Lower lobe of right lung (tissue), 2 donors: Measurements from ENCODE around the gene MTMR10. TPM values are rescaled to one million over a fixed set of nuclear protein-coding genes. Genes with fewer than 3 reads are reported as not detected.

ENCODE experiments used
- ATAC-seq, 2 donors: fragments of 200-7000 bp; cut with Tn5 transposase; one replicate each; pipeline ENCODE4 v1.9.1; 2020 to 2022; ENCODE audit warnings: mild to moderate bottlenecking in 2 of 2, moderate library complexity in 2 of 2
- DNase-seq: peaks from one replicate; pipeline ENCODE4 v3.0.0-alpha.2; 2020
- H3K27ac ChIP-seq: fragments of 200-600 bp; one replicate; pipeline ENCODE4 v1.8.0; 2022
- H3K27me3 ChIP-seq: fragments of 200-600 bp; one replicate; pipeline ENCODE4 v1.8.0; 2022; ENCODE audit warnings: low read depth
- H3K36me3 ChIP-seq: fragments of 200-600 bp; one replicate; pipeline ENCODE4 v1.8.0; 2022; ENCODE audit warnings: mild to moderate bottlenecking
- H3K4me1 ChIP-seq: fragments of 200-600 bp; one replicate; pipeline ENCODE4 v1.8.0; 2022
- H3K4me3 ChIP-seq: fragments of 200-600 bp; one replicate; pipeline ENCODE4 v1.8.0; 2022; ENCODE audit warnings: mild to moderate bottlenecking
- H3K9me3 ChIP-seq: fragments of 200-600 bp; one replicate; pipeline ENCODE4 v1.8.0; 2022
- CTCF ChIP-seq: fragments of 200-600 bp; IDR thresholded peaks from one replicate; pipeline ENCODE4 v1.8.0; 2022; ENCODE audit warnings: antibody characterized with exemption, mild to moderate bottlenecking
- intact Hi-C: fragments of 100-400 bp; cut with DNase I; formaldehyde crosslinking; loops from one replicate; pipeline ENCODE4 v1.11.0; 2022
- total RNA-seq: library from RNA; stranded (reverse); fragmentation: NEBNext Ultra II Directional; extraction: Animal tissue kit (Norgen Biotek cat#: 25700); gene quantifications from one replicate; pipeline ENCODE4 v1.2.1, GENCODE V29; 2021
- donor health status: DM: no; HTN: yes; CAD: no; lungs with severe emphysema.

The MTMR10 gene
- total RNA-seq, 1 donor from 2014 or later: 42.4 TPM

DNA sequence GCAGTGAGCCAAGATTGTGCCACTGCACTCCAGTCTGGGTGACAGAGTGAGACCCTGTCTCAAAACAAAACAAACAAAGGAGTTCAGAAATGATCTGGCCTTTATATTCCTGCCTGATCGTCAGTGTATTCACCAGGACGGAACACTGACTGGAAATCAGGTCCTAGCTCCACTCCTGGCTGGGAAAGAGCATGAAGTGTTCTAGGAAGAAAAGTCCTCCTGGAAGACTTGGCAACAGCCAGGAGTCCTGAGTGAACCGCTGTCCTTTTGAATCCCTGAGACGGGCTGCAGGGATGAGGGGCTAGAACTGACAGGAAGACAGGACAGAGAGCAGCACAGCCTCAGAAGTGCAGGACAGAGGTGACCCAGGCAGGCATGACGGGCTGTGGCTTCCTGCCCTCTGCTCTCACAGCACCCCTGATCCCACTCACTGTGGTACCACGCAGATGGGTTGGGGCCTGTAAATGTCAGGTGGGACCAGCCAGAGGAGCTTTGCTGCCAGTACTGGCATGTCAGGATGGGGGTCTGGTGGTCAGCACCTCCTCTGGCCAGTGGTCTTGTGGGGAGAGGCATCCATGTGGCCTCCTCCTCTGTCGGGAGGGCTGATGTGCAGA is 64.2 kb downstream of the MTMR10 start:
- ATAC-seq: no peak
- Histone ChIP-seq H3K27me3 (no peaks in the 10 kb centered on the region), H3K9me3 (no peaks in the 10 kb centered on the region), H3K36me3 (peaks cover 87% of the 10 kb centered on the region), H3K4me1 (no peaks in the 10 kb centered on the region), H3K4me3 (no peak overlapping the region), H3K27ac (no peak overlapping the region)
- no peak for TF ChIP-seq CTCF
- intact Hi-C loops: no loop called here
- DNase-seq: no peak

DNA sequence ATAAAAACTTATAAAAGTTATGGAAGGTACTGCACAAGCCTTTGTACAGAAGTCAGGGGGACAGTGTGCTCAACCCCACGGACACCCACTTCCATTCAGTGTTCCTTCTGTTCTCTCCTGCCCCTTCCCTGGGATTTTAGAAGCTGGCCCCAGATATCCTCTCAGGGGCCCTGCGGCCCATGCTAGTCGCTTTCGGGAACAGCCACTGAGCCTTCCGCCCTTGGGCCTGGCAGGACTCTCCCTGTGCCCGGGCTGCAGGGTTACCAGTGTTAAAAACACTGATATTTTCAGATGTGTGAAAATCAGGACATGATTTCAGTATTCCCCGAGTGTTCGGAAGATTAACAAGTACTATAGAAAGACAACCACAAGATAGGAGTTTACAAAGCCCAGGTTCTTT is 65.3 kb downstream of the MTMR10 start:
- ATAC-seq: no peak
- intact Hi-C loops: no loop called here
- Histone ChIP-seq H3K4me3 (no peak overlapping the region), H3K9me3 (no peaks in the 10 kb centered on the region), H3K27ac (no peak overlapping the region), H3K4me1 (no peaks in the 10 kb centered on the region), H3K36me3 (peaks cover 91% of the 10 kb centered on the region), H3K27me3 (no peaks in the 10 kb centered on the region)
- no peak for DNase-seq
- TF ChIP-seq CTCF: no peak

DNA sequence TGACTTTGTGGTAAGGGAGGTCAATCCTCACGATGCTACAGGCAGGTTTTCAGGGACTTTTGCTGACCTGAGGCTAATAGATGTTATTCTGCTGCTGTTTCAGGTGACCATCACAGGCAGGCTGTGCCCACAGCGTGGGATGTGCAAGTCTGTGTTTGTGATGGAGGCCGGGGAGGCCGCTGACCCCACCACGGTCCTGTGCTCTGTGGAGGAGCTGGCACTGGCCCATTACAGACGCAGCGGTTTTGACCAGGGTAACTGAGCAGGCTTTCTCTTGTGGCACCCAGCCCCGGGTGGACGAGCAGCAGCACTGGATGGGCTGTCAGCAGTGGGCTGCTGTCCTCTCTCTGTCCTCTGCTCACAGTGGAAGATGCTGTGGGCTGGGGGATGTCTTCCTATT is 65.7 kb downstream of the MTMR10 start:
- H3K36me3 ChIP-seq: peaks cover 91% of the 10 kb centered on the region
- no peak for ATAC-seq
- H3K4me3 ChIP-seq: no peak overlapping the region
- H3K9me3 ChIP-seq: no peaks in the 10 kb centered on the region
- no peak for DNase-seq
- no peaks in the 10 kb centered on the region for H3K4me1 ChIP-seq
- H3K27ac ChIP-seq: no peak overlapping the region
- no peaks in the 10 kb centered on the region for H3K27me3 ChIP-seq
- intact Hi-C loops: no loop called here
- TF ChIP-seq CTCF: no peak

- H3K36me3 ChIP-seq: peaks cover 97% of the 10 kb centered on the region
- no peak overlapping the region for H3K27ac ChIP-seq
- intact Hi-C loops: no loop called here
- H3K4me3 ChIP-seq: no peak overlapping the region
- DNase-seq: no peak
- TF ChIP-seq CTCF: no peak
- H3K9me3 ChIP-seq: no peaks in the 10 kb centered on the region
- no peaks in the 10 kb centered on the region for H3K4me1 ChIP-seq
- no peak for ATAC-seq
- no peaks in the 10 kb centered on the region for H3K27me3 ChIP-seq
These were observed 67.1 kb downstream of the MTMR10 start for GRCh38 chr15:30924353-30924752.

- no peak overlapping the region for H3K27ac ChIP-seq
- no peak for TF ChIP-seq CTCF
- peaks cover 98% of the 10 kb centered on the region for H3K36me3 ChIP-seq
- H3K27me3 ChIP-seq: no peaks in the 10 kb centered on the region
- DNase-seq: no peak
- no peaks in the 10 kb centered on the region for H3K9me3 ChIP-seq
- H3K4me1 ChIP-seq: no peaks in the 10 kb centered on the region
- no peak for ATAC-seq
- intact Hi-C loops: no loop called here
- H3K4me3 ChIP-seq: no peak overlapping the region
These were observed 68.0 kb downstream of the MTMR10 start for GRCh38 chr15:30923429-30923828.
